GM12873 (cell line): ENCODE measurements around the gene ZNF423.

ENCODE experiments used
- TF ChIP-seq, protein P1 (sequence below): IDR thresholded peaks from 2 replicates; pipeline ENCODE4 v1.5.1; 2012; ENCODE audit warnings: low read depth, mild to moderate bottlenecking, moderate library complexity, low read length, control low read depth; ENCODE audit not compliant: insufficient read depth; ENCODE audit errors: missing control alignments

The ZNF423 gene

DNA sequence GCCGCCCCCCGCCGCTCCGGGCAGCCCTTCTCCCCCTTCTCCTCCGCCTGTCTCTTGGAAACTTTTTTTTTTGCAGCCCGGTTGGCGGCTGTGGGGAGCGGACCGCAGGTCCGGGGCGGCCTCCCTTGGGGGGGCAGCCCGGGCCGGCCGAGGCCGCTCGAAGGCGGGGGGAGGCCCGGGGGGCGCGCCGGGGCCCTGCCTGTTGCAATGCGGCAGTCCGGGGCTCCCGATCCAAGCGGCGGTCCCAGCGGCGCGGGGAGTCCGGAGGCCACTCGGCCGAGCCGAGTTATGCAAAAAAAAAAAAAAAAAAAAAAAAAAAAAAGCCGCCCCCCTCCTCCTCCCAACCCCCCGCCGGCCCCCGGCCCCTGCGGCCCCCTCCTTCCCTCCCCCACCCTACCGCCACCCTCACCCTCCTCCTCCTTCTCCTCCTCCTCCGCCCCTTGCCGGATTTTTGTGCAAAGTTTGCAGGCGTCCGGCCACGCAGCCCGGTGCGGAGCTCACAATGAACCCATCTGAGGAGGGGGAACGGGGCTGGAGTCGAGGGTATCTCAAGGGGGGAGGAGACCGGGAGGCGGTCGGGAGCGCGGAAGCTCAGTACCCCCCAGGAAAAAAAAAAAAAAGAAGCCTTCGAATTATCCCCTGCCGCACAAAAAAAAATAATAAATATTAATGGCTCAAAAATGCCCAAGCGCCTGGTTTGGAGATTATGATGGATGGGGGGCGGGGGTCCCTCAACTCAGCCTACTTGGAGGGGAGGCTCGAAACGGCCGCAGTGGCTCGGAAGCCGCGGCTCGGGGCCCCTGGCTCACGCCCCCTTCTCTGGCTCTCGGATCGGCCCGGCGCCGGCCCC lies at the start of gene ZNF423:
Gene ZNF423 (minus strand): TSS at position 291 of the 850 bp plus-strand sequence. CDS start 338 bp downstream, outside the sequence.
- TF ChIP-seq, protein P1, sequence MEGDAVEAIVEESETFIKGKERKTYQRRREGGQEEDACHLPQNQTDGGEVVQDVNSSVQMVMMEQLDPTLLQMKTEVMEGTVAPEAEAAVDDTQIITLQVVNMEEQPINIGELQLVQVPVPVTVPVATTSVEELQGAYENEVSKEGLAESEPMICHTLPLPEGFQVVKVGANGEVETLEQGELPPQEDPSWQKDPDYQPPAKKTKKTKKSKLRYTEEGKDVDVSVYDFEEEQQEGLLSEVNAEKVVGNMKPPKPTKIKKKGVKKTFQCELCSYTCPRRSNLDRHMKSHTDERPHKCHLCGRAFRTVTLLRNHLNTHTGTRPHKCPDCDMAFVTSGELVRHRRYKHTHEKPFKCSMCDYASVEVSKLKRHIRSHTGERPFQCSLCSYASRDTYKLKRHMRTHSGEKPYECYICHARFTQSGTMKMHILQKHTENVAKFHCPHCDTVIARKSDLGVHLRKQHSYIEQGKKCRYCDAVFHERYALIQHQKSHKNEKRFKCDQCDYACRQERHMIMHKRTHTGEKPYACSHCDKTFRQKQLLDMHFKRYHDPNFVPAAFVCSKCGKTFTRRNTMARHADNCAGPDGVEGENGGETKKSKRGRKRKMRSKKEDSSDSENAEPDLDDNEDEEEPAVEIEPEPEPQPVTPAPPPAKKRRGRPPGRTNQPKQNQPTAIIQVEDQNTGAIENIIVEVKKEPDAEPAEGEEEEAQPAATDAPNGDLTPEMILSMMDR, result no peak

DNA sequence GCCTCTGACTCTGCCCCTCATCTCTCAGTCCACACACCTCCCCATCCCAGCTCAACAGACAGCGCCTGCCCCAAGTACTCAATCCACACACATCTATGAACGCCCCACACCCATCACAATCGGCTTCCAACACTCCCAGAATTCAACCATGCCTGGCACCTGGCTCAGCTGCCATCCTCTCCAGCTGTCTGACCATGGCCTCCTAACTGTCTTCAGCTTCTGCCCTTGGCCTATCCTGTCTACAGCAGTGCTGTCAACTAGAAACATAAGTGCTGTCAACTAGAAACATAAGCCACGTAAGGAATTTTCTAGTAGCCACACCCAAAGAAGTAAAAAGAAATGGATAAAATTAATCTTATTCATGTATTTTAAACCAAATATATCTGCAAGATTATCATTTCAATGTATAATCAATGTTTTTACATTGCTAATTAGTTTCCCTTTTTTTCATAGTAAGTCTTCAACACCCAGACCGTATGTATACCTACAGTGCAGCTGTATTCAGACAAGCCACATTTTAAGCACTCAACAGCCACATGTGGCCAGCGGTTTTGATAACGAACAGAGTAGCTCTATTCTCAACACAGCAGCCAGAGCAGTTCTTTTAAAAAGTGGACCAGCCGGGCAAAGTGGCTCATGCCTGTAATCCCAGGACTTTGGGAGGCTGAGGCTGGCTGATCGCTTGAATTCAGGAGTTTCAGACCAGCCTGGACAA lies 48.6 kb upstream of the ZNF423 start:
- TF ChIP-seq, protein P1, result no peak

DNA sequence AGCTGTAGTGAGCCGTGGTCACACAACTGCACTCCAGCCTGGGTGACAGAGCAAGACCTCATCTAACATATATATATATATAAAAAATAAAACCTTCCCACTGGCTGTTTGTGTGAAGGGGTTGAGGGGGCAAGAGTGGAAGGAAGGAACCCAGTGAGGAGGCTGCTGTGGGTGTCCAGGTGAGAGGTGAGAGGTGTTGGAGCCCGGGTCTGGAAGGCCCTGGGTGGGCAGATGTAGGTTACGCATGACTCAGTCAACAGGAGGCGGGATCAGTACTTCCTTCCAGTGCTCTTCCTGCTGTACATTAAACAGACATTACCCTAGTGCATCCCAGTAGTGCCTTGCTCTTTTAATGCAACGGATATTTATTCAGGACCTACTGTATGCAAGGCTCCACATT lies 47.0 kb upstream of the ZNF423 start:
- TF ChIP-seq, protein P1, result no peak

DNA sequence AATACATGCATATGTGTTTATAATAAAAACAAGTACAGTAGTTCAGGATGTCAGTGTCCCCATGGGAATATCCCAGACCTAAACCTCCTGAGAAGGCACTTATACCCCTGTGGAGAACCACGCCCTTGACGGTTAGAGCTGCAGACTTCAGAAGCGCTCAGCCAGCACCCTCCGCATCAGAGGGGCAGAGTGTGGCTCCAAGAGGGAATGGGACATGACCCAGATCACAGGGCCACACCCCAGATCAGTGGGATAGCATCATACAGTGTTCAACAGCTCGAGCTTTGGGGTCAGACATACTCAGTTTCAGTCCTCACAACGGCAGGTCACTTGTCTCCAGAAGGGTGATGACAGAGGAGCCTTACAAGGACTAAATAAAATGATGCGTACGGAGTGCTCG lies 45.8 kb upstream of the ZNF423 start:
- TF ChIP-seq, protein P1, result no peak

DNA sequence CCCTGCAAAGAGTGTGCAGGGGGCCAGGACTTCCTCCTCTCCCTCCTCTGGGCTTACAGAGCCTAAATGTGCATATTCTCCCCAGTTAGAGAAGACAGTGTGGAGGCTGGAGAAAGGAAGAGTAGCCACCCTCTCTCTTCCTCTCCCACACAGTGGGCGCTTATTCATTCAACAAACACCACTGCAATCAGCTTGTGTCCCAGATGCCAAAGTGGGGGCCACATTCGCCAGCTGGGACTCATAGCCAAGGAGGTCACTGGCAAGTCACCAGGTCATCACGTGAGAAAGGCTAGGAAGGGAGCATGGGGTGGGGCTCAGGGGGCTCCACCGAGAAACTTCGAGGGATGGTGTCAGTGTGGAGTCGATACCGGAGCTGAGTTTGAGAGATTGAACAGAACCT lies 45.0 kb upstream of the ZNF423 start:
- TF ChIP-seq, protein P1, result no peak

DNA sequence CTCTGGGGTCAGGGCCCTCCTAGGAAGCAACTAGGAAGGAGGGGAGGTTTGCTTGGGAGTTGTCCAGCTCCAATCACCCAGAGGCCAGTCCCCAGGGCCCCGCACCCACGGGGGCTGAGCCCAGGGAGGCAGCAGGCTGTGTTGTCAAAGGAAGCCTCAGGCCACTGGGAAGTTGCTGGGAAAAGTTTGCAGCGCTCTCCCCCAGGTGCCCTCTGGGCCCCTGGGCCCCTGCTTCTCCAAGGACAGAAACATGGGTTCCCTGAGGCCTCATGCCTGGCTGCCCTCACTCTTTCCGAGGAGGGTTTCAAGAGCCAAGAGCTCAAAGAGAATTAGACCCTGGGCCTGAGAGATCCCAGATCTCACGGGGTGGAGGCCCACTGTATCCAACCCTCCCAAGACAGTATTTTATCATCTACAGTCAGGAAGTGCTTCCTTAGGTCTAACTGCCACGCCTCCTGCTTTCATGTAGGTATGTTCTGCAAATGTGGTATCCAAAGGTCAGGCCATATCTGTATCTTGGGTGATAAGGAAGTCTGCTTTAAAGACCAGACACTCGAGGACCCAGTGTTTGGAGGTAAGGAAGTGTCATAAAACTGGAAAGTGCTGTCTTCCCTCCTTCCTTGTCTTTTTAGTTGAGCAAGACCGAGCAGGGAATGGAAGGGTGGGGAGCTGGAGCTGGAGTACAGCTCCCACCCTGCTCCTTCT lies 44.2 kb upstream of the ZNF423 start:
- TF ChIP-seq, protein P1, result no peak
